ENCODE results near the gene FRAS1. TPM values are rescaled to one million over a fixed set of nuclear protein-coding genes. Genes with fewer than 3 reads are reported as not detected.

FRAS1 gene
- total and polyA plus RNA-seq, 2 donors (not counting 1 experiment from before 2014, with no cell fraction given), result 0.03 to 0.12 TPM

- Histone ChIP-seq H3K9me3 (ENCODE audit: control extremely low read depth in 1 of 3, control insufficient read depth in 2 of 3, insufficient read depth in 1 of 3, low read length in 2 of 3) (peaks cover 0 to 3% (median 1%) of the 10 kb centered on the region in 3 donors), H3K36me3 (replicated peaks in 1 of 2; ENCODE audit: control extremely low read depth in 1 of 2, control insufficient read depth in 1 of 2, extremely low read depth in 1 of 2, insufficient read depth in 2 of 2, low read length in 1 of 2) (no peaks in the 10 kb centered on the region), H3K4me3 (ENCODE audit: control extremely low read depth in 1 of 5, extremely low read depth in 1 of 5, insufficient read depth in 1 of 5, low read depth in 2 of 5, low read length in 4 of 5) (no peak overlapping the region), H4K20me1 (ENCODE audit: control insufficient read depth, insufficient read depth, low read length, poor library complexity, severe bottlenecking) (no peaks in the 10 kb centered on the region), H3K79me2 (ENCODE audit: control insufficient read depth, insufficient read depth, low read length) (no peaks in the 10 kb centered on the region), H3K9ac (ENCODE audit: low read length) (no peak overlapping the region), H3K4me2 (replicated peaks; ENCODE audit: low read depth, low read length, poor library complexity, severe bottlenecking) (no peak overlapping the region), H2AFZ (ENCODE audit: insufficient read depth, low read depth, low read length, poor library complexity, severe bottlenecking) (no peak overlapping the region), H3K27me3 (replicated peaks in 1 of 4; ENCODE audit: control extremely low read depth in 1 of 4, control insufficient read depth in 3 of 4, insufficient read depth in 4 of 4, low read length in 3 of 4) (peaks cover 0 to 3% (median 0%) of the 10 kb centered on the region in 4 experiments), H3K27ac (ENCODE audit: low read length in 2 of 2) (no peak overlapping the region), H3K4me1 (ENCODE audit: control insufficient read depth in 2 of 2, insufficient read depth in 2 of 2, low read length in 2 of 2) (peaks cover 0 to 3% of the 10 kb centered on the region in 2 donors)
- H3K27me3 Mint-ChIP-seq, result peaks cover 13% of the 10 kb centered on the region
- no peak for TF ChIP-seq EZH2 (IDR thresholded peaks at IDR 0.05; ENCODE audit: borderline replicate concordance, insufficient read depth, low read depth, low read length, poor library complexity, severe bottlenecking)
- TF ChIP-seq, protein P1, sequence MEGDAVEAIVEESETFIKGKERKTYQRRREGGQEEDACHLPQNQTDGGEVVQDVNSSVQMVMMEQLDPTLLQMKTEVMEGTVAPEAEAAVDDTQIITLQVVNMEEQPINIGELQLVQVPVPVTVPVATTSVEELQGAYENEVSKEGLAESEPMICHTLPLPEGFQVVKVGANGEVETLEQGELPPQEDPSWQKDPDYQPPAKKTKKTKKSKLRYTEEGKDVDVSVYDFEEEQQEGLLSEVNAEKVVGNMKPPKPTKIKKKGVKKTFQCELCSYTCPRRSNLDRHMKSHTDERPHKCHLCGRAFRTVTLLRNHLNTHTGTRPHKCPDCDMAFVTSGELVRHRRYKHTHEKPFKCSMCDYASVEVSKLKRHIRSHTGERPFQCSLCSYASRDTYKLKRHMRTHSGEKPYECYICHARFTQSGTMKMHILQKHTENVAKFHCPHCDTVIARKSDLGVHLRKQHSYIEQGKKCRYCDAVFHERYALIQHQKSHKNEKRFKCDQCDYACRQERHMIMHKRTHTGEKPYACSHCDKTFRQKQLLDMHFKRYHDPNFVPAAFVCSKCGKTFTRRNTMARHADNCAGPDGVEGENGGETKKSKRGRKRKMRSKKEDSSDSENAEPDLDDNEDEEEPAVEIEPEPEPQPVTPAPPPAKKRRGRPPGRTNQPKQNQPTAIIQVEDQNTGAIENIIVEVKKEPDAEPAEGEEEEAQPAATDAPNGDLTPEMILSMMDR (IDR thresholded peaks at IDR 0.05), result no peak
- H3K9me3 Mint-ChIP-seq (ENCODE audit: insufficient read depth), result no peaks in the 10 kb centered on the region
- no peak overlapping the region for H3K4me3 Mint-ChIP-seq
- CTCF ChIA-PET, result no interaction called here
- POLR2A ChIA-PET, result no interaction called here
- H3K4me1 Mint-ChIP-seq, result peaks cover 4% of the 10 kb centered on the region
- H3K27ac Mint-ChIP-seq, result no peak overlapping the region
- intact Hi-C loops (cut with micrococcal nuclease), result no loop called here
- ATAC-seq (ENCODE audit: low read depth) (no peak), DNase-seq (no peak)
- no CpG with 5 or more reads among the region's 5 CpGs for WGBS (ENCODE audit: insufficient coverage)
Measured at GRCh38 chr4:78542373-78542772, 485.2 kb downstream of the FRAS1 start.

DNA sequence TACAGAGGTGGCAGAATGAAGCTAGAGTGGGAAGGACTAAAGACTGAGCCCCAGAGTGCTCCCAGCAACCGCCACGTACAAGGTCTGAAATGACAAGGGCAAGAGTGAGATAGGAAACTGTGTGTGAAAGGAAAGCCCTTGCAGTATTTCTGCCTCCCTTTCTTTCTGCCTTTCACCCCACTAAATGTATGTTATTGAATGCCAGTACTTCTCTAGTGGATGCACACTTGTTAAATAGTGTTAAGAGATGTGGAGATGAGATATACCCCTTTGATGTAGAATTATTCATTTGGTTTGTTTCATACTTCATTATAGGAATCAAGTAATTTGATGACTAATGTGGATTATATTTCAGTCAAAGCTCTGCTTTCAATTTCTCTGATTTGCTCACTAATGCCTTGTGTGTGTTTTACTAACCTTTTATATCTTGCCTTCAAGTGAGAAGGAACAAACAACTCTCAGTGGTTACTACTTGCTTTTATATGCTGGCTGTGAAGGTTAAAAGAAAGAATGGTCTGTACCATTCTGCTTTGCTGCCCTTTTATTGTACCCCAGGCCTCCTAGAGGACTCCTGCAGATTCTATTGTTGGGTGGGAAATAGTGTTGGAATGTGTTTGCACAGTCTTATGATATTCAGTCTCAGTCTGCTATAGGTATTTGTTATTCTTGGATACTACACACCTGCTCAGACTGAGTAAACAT lies 486.5 kb downstream of the FRAS1 start:
- Mint-ChIP-seq H3K4me1 (peaks cover 4% of the 10 kb centered on the region), H3K9me3 (ENCODE audit: insufficient read depth) (no peaks in the 10 kb centered on the region), H3K27ac (no peak overlapping the region), H3K27me3 (peaks cover 10% of the 10 kb centered on the region), H3K4me3 (no peak overlapping the region)
- Histone ChIP-seq H3K27ac (ENCODE audit: low read length in 2 of 2) (no peak overlapping the region), H3K4me3 (ENCODE audit: control extremely low read depth in 1 of 5, extremely low read depth in 1 of 5, insufficient read depth in 1 of 5, low read depth in 2 of 5, low read length in 4 of 5) (no peak overlapping the region), H3K4me1 (ENCODE audit: control insufficient read depth in 2 of 2, insufficient read depth in 2 of 2, low read length in 2 of 2) (peaks cover 0 to 3% of the 10 kb centered on the region in 2 donors), H3K4me2 (replicated peaks; ENCODE audit: low read depth, low read length, poor library complexity, severe bottlenecking) (no peak overlapping the region), H3K79me2 (ENCODE audit: control insufficient read depth, insufficient read depth, low read length) (no peaks in the 10 kb centered on the region), H4K20me1 (ENCODE audit: control insufficient read depth, insufficient read depth, low read length, poor library complexity, severe bottlenecking) (no peaks in the 10 kb centered on the region), H3K9me3 (ENCODE audit: control extremely low read depth in 1 of 3, control insufficient read depth in 2 of 3, insufficient read depth in 1 of 3, low read length in 2 of 3) (peaks cover 0 to 3% (median 0%) of the 10 kb centered on the region in 3 donors), H3K36me3 (replicated peaks in 1 of 2; ENCODE audit: control extremely low read depth in 1 of 2, control insufficient read depth in 1 of 2, extremely low read depth in 1 of 2, insufficient read depth in 2 of 2, low read length in 1 of 2) (no peaks in the 10 kb centered on the region), H2AFZ (ENCODE audit: insufficient read depth, low read depth, low read length, poor library complexity, severe bottlenecking) (no peak overlapping the region), H3K27me3 (replicated peaks in 1 of 4; ENCODE audit: control extremely low read depth in 1 of 4, control insufficient read depth in 3 of 4, insufficient read depth in 4 of 4, low read length in 3 of 4) (no peaks in the 10 kb centered on the region), H3K9ac (ENCODE audit: low read length) (no peak overlapping the region)
- no CpG with 5 or more reads among the region's 2 CpGs for WGBS (ENCODE audit: insufficient coverage)
- intact Hi-C loops (cut with micrococcal nuclease), result no loop called here
- ATAC-seq (ENCODE audit: low read depth), result no peak
- DNase-seq, result no peak
- POLR2A ChIA-PET, result no interaction called here
- TF ChIP-seq, protein P1 (IDR thresholded peaks at IDR 0.05), result no peak
- TF ChIP-seq EZH2 (IDR thresholded peaks at IDR 0.05; ENCODE audit: borderline replicate concordance, insufficient read depth, low read depth, low read length, poor library complexity, severe bottlenecking), result no peak
- CTCF ChIA-PET, result no interaction called here
